ENCODE data around the gene PARM1.

DNA sequence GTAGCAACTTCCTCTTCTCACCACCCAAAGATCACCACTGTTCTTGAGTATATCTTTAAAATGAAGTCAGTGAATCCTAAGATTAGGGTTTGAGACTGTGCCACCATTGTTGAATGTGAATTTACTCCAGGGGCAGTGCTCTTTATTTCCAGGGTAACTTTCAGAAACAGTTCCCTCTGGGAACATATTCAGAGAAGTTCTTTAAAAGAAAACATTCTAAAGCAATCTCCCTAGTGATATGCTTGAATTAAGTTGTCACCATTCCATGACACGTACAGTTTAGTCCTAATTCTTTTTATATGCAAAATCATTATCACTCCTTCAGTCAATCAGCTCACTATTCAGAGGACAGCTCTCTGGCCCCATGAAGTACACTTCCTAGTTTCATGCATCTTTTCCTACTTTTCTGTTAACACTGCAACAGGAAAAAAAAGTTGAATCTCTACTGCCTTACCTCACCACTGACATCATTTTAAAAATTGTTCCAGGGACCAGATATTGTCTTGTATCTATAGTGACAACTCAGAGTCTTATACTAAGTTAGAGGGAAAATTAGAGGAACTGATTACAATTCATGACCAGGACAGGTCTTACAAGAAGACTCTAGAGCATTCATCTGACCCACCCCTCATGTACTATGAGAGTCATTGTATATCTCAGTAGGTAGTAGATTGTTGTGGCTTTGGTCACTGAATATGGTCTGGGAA is 49.8 kb downstream of the PARM1 start:
- TF ChIP-seq, protein P1, sequence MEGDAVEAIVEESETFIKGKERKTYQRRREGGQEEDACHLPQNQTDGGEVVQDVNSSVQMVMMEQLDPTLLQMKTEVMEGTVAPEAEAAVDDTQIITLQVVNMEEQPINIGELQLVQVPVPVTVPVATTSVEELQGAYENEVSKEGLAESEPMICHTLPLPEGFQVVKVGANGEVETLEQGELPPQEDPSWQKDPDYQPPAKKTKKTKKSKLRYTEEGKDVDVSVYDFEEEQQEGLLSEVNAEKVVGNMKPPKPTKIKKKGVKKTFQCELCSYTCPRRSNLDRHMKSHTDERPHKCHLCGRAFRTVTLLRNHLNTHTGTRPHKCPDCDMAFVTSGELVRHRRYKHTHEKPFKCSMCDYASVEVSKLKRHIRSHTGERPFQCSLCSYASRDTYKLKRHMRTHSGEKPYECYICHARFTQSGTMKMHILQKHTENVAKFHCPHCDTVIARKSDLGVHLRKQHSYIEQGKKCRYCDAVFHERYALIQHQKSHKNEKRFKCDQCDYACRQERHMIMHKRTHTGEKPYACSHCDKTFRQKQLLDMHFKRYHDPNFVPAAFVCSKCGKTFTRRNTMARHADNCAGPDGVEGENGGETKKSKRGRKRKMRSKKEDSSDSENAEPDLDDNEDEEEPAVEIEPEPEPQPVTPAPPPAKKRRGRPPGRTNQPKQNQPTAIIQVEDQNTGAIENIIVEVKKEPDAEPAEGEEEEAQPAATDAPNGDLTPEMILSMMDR (IDR thresholded peaks at IDR 0.05) = no peak
- no peak for TF ChIP-seq EZH2 (IDR thresholded peaks at IDR 0.05)
